ENCODE measurements around the gene HCRTR2.

HCRTR2 gene

GRCh38 chr6:55136916-55137315 lies 37.4 kb upstream of the HCRTR2 start:
- Histone ChIP-seq H3K4me3 (replicated peaks; ENCODE audit: insufficient read depth, low read length) (no peak overlapping the region), H3K27me3 (ENCODE audit: insufficient read depth, poor library complexity, severe bottlenecking) (no peaks in the 10 kb centered on the region), H3K27ac (replicated peaks) (no peak overlapping the region)
- no peak for DNase-seq (ENCODE audit: low read depth in 1 of 2, low spot score in 1 of 2)
- TF ChIP-seq REST (IDR thresholded peaks at IDR 0.05; ENCODE audit: insufficient replicate concordance, low read depth) (no peak), GABPA (IDR thresholded peaks at IDR 0.05; ENCODE audit: low read depth) (no peak), SPI1 (IDR thresholded peaks at IDR 0.05; ENCODE audit: borderline replicate concordance, low read depth) (no peak)

DNA sequence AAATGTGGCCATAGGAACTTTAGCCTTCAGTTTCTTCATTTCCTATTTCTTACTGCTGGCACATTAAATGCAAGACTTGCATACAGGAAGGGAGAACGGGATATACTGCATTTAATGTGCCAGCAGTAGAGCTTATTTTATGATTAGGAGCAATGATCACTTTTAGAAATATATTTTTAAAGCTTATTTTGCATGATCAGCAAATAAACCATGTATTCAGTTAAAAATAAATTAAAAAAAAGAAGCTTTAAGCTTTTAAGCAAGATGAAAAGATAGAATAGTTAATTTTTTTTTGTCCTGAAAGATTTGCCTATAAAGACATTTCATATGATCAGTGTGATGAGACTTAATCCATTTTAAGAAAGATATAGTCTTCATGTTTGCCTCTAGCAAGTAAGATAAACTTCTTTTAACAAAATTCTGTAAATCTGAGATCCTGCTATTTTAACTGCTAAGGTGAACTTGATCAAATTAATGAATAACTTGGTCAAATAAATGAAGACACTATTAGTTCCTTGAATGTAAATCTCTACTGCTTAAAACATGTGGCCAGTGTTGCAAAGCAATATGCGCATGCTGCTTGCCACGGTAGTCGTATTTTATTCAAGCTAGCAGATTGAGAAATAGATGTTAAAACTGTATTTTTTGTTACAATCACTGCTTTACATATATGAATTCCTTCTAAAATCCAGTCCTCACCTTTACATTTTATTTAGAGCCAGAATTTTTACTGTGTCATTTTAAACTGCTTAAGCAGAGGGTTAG lies 36.2 kb upstream of the HCRTR2 start:
- Histone ChIP-seq H3K27me3 (ENCODE audit: insufficient read depth, poor library complexity, severe bottlenecking) (no peaks in the 10 kb centered on the region), H3K27ac (replicated peaks) (no peak overlapping the region), H3K4me3 (replicated peaks; ENCODE audit: insufficient read depth, low read length) (no peak overlapping the region)
- TF ChIP-seq SPI1 (IDR thresholded peaks at IDR 0.05; ENCODE audit: borderline replicate concordance, low read depth) (no peak), POLR2AphosphoS5 (IDR thresholded peaks at IDR 0.05; ENCODE audit: low read depth) (no peak), GABPA (IDR thresholded peaks at IDR 0.05; ENCODE audit: low read depth) (no peak)
- no peak for DNase-seq (ENCODE audit: low read depth in 1 of 2, low spot score in 1 of 2)

DNA sequence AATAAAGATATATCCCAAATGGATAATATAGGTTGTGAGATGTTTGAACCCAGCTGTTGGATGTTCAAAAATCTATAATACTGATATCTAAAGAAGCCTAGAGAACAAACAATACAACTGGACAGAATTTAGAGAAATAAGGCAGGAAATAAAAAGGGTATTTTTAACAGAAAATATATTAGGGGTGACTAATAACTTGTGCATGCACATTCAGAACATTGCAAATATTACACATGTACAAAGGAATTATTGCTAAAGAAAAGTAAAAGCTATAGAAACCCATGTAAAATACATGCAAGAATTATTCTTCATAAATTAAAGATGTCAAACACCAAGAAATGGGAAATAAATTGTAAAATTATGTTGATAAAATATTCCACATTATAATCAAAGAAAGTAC lies 32.7 kb upstream of the HCRTR2 start:
- Histone ChIP-seq H3K4me3 (replicated peaks; ENCODE audit: insufficient read depth, low read length) (no peak overlapping the region), H3K27ac (replicated peaks) (no peak overlapping the region), H3K27me3 (ENCODE audit: insufficient read depth, poor library complexity, severe bottlenecking) (no peaks in the 10 kb centered on the region)
- DNase-seq (ENCODE audit: low read depth in 1 of 2, low spot score in 1 of 2), result no peak
- no peak for TF ChIP-seq SPI1 (IDR thresholded peaks at IDR 0.05; ENCODE audit: borderline replicate concordance, low read depth)
- no peak for TF ChIP-seq REST (IDR thresholded peaks at IDR 0.05; ENCODE audit: insufficient replicate concordance, low read depth)
- TF ChIP-seq GABPA (IDR thresholded peaks at IDR 0.05; ENCODE audit: low read depth), result no peak
- TF ChIP-seq POLR2AphosphoS5 (IDR thresholded peaks at IDR 0.05; ENCODE audit: low read depth), result no peak
- no peak for TF ChIP-seq CTCF (IDR thresholded peaks at IDR 0.05; ENCODE audit: insufficient read depth, low read length)

DNA sequence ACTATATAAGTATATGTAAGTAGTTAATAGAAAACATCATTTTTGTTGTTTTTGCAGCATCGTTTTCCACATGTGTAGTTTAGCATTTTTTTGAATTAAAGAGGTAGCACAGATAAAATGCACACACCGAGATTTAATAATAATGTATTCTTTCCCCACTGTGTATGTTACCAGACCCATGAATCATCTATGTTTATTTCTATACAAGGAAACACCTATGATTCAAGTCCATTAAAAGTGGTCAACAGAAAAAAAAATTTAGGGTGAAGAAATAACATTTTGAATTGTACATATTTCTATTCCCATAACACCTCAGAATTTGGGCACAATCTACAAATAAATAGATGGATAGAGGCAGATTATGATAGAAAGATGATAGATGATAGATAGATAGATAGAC lies 31.7 kb upstream of the HCRTR2 start:
- TF ChIP-seq CTCF (IDR thresholded peaks at IDR 0.05; ENCODE audit: insufficient read depth, low read length), result no peak
- no peak for TF ChIP-seq REST (IDR thresholded peaks at IDR 0.05; ENCODE audit: insufficient replicate concordance, low read depth)
- no peak for TF ChIP-seq POLR2AphosphoS5 (IDR thresholded peaks at IDR 0.05; ENCODE audit: low read depth)
- TF ChIP-seq GABPA (IDR thresholded peaks at IDR 0.05; ENCODE audit: low read depth), result no peak
- no peak for TF ChIP-seq SPI1 (IDR thresholded peaks at IDR 0.05; ENCODE audit: borderline replicate concordance, low read depth)

More for the DNA sequence above, 31.7 kb upstream of the HCRTR2 start:
- no peak for DNase-seq (ENCODE audit: low read depth in 1 of 2, low spot score in 1 of 2)
- no peaks in the 10 kb centered on the region for H3K27me3 ChIP-seq (ENCODE audit: insufficient read depth, poor library complexity, severe bottlenecking)
- H3K4me3 ChIP-seq (replicated peaks; ENCODE audit: insufficient read depth, low read length), result no peak overlapping the region
- no peak overlapping the region for H3K27ac ChIP-seq (replicated peaks)

Data from HL-60 (cell line).